GM12872 (cell line): ENCODE results near the gene RASEF.

ENCODE experiments used
- TF ChIP-seq, protein P1 (sequence below): IDR thresholded peaks from 3 replicates; pipeline ENCODE4 v1.5.1; 2011; ENCODE audit warnings: low read depth, mild to moderate bottlenecking, low read length, moderate library complexity; ENCODE audit not compliant: insufficient read depth

Gene RASEF

DNA sequence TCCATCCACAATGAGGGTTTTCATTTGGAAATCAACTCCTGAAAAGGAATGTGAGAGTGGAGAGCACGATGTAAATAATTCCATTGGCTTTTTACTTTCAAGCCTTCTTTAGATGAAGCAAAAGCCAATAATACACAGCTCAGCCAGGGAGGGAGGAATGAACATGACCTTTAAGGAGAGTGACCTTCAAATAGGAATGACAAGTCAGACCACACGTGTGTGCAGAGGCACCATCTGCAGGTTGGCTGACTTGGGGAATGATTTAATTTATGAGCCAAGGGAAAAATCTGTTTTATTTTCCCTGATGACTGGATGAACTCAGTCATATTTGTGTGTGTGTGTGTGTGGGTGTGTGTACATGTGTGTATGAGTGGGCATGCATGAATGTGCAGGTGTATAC, 64.5 kb downstream of the RASEF start:
- TF ChIP-seq, protein P1, sequence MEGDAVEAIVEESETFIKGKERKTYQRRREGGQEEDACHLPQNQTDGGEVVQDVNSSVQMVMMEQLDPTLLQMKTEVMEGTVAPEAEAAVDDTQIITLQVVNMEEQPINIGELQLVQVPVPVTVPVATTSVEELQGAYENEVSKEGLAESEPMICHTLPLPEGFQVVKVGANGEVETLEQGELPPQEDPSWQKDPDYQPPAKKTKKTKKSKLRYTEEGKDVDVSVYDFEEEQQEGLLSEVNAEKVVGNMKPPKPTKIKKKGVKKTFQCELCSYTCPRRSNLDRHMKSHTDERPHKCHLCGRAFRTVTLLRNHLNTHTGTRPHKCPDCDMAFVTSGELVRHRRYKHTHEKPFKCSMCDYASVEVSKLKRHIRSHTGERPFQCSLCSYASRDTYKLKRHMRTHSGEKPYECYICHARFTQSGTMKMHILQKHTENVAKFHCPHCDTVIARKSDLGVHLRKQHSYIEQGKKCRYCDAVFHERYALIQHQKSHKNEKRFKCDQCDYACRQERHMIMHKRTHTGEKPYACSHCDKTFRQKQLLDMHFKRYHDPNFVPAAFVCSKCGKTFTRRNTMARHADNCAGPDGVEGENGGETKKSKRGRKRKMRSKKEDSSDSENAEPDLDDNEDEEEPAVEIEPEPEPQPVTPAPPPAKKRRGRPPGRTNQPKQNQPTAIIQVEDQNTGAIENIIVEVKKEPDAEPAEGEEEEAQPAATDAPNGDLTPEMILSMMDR = no peak

DNA sequence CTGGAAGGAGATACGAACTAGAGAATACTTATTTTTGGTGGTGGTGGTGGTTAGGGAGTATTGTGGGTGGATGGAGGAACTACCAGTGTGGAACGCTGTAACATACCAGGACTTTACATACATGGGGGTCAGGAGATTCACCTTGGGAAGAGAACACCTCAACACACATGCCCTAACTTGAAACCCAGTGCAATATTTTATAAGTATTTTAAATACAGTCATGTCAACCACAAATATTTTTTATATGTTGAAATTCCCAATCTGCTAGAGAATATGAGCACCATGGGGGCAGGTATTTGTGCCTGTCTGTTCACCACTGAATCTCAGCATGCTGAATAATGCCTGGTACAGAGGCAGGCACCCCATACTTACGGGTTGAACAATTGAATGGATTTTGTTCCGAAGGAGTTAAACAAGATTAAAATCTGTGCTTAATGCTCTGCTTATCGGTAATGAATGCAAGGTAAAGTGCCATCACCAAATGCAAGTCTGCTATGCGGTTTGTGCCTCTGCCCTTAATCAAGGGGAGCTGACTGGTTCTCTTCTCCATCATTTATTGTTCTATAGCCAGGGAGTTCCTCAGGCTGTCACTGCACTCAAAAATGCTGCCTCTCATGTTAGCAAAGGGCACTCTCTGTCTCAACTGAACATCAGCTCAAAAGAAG, 65.3 kb downstream of the RASEF start:
- TF ChIP-seq, protein P1 = no peak

DNA sequence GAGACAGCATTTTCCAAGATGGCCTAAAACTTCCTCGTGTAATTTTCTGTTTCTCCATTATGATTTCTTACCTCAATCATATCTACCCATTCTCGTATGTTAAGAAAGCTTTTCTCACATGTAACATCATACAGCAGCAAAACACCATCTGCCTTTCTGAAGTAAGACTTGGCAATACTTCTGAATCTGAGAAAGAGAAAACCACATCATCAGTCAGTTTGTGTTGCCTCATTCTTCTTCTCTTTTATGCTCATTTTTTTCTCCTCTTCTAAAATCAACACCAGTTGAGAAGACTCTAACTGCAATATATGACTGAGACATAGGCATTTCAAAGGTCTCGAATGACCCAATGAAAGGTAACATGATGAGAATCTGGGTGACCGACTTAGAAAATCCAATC, 66.0 kb downstream of the RASEF start:
- TF ChIP-seq, protein P1 = no peak

DNA sequence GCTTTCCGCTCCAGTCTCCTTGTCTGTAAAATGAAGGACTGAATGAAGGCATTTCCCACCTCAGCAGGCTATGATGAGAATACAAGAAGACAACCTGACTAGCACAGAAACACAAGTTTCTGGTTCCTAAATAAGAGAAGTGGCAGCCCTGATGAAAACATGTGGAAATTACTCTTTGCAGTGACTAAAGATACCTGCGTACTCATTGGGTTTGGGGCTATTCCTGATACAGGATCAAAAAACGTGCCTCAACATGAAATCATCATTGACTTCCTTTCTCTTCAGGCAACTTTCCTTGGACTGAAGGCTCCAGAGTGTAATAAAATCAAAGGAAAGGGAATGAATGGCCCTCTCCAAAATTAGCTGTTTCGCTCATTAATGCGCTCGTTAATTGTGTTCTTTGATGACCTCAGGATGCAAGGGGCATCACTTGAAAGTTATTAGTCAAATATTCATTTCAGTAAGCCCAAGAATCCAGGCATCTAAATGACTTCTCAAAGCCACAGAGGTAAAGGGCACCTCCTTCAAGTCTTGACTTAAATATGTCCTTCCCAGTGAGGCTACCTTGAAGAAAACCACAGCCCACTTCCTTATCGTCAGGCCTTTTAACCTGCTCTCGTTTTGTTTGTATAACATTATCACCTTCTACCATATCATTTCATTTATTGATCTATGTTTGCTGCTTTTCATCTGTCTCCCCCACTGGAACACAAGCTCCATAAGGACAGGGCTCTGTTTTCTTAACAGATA, 68.9 kb downstream of the RASEF start:
- TF ChIP-seq, protein P1 = no peak

DNA sequence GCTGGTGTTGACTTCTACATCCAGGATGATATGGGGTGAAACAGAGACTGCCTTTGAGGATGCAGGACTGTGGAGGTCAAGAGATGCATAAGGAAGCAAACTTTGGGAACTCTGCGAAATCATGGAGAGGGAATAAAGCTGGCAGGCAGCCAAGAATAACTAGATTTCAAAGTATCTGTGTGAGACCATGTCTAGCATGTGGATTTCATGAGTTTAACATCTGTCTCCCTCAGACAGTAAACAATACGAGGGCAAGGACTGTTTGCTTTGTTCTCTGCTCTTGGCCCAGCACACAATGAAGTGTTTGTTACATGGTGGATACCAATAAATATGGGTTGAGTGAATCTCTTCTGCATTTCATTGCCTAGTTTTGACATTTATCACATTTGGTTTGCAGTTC, 71.3 kb downstream of the RASEF start:
- TF ChIP-seq, protein P1 = no peak

DNA sequence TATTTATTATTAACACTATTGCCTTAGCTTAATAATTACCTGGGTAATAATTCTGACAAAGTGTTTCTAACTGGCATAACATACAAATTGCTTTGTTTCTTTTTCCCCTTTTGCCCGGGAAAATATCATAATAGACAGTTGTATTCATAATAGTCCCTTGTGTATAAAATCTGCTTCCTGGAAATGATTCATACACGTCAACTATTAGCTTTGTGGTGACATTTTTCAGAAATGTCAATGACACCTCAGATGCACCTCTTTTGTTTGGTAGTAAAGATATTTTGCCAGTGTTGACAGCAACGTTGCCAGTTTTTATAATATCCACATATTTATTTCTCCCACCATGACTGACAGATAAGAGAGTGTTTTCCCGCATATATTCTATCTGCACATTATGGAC, 73.0 kb downstream of the RASEF start:
- TF ChIP-seq, protein P1 = no peak

DNA sequence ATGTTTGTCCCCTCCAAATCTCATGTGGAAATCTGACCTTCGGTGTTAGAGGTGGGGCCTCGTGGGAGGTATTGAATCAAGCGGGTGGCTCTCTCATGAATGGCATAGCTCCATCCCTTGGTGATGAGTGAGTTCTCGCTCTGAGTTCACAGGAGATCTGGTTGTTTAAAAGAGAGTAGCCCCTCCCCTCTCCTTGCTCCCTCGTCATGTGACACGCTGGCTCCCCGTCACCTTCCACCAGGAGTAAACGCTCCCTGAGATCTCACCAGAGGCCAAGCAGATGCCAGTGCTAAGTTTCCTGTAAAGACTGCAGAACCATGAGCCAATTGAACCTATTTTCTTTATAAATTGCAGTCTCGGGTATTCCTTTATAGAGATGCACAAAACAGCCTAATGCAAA, 74.5 kb downstream of the RASEF start:
- TF ChIP-seq, protein P1 = no peak
